IPS-18c (cell line): Measurements from ENCODE around the gene DPH7.
"Not testable (repeated sequence)": the region's sequence is repeated elsewhere in the genome, so short reads cannot be mapped to it uniquely, and the experiment has no call there.

Experiments
- H3K4me3 ChIP-seq: 2 replicates; pipeline ENCODE4 v1.7.0; 2013; ENCODE audit warnings: low read depth, mild to moderate bottlenecking, low read length, moderate library complexity; ENCODE audit not compliant: insufficient read depth
- H3K9me3 ChIP-seq: one replicate; pipeline ENCODE4 v1.6.1; 2013; ENCODE audit warnings: mild to moderate bottlenecking, low read length, moderate library complexity; ENCODE audit not compliant: control insufficient read depth, insufficient read depth

Gene DPH7

GRCh38 chr9:137540536-137540935, 38.2 kb downstream of the DPH7 start:
- H3K9me3 ChIP-seq: no peaks in the 10 kb centered on the region
- H3K4me3 ChIP-seq: no peak overlapping the region

DNA sequence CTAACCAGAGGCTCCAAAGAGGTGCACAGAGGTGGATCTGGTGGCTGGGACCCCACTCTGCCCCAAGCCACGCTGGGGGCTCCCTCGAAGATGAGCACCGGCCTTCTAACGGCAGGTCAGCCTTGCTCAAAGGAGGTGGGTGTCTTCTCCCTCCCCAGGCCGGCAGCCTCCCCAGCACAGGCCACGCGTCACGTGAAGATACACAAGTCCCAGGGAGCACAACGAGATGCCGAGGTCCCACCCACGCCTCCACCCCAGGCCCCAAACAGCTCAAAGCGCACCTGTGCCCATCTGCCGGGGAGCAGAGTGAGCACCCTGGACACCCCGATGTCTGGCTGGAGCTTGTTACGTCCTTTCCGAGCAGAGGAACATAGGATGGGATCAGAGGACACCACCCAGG, 40.7 kb downstream of the DPH7 start:
- no peaks in the 10 kb centered on the region for H3K9me3 ChIP-seq
- no peak overlapping the region for H3K4me3 ChIP-seq

DNA sequence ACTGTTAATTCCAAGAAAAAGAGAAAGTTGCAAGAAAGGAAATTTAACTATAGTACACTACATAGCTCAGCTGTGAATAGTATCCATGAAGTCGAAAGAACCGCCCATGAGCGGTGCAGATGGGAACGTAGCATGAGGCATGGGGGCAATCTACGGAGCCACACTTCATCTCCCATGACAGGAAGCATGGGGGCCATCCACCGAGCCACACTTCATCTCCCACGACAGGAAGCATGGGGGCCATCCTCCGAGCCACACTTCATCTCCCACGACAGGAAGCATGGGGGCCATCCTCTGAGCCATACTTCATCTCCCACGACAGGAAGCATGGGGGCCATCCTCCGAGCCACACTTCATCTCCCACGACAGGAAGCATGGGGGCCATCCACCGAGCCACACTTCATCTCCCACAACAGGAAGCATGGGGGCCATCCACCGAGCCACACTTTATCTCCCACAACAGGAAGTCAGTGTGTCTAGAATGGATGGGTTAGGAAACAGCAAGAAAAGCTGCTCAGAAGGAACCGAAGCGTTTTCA, 42.1 kb downstream of the DPH7 start:
- not testable (repeated sequence) for H3K9me3 ChIP-seq

DNA sequence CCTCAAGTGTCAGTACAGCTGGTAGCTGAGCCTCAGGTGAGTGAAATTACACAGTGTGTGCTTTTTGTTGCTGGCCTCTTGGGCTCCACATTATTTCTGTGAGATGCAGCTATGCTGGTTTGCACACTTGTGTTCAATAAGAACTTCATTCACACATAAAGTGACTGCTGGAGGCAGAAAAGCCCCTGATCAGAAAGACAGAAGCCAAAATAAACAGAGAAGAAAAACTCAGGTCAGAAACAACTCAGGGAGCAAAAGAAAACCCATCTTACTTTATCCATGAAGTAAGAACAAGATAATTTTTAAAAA, 43.7 kb downstream of the DPH7 start:
- Histone ChIP-seq H3K4me3 (no peak overlapping the region), H3K9me3 (no peaks in the 10 kb centered on the region)

More for the DNA sequence above, 42.1 kb downstream of the DPH7 start:
- not testable (repeated sequence) for H3K4me3 ChIP-seq

GRCh38 chr9:137534256-137535119, 44.2 kb downstream of the DPH7 start:
- Histone ChIP-seq H3K4me3 (no peak overlapping the region), H3K9me3 (no peaks in the 10 kb centered on the region)

- H3K9me3 ChIP-seq, H3K4me3 ChIP-seq: not testable (repeated sequence)
These were observed 45.7 kb downstream of the DPH7 start for GRCh38 chr9:137532891-137533468.

DNA sequence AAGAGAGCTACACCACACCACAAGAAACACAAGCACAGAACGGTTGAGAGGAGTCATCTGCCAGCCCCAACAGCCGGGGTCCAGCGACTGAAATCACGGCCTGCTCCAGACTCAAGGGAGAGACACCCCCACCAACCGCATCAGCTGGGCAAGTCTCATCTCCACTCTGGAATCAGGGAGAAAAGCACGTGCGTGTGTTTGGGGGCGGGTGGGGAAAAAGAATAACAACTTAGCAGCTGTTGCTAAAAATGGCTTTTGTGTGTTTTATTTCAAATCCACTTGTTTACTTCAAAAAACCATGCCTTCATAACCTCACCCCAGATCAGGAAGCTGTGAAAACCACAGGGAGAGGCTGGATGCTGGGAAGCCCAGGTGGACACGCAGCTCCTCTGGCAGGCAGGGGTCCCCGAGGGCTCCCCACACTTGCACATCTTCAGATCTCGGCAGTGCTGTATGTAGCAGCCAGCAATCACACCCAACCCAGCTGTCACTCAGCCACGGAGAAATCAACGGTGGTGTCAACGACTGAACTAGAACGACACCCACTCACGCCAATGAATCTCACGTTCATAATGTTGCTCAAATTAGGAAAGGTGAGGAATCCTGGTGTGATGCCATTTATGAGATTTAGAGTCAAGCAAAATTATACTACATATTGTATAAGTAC, 47.5 kb downstream of the DPH7 start:
- no peaks in the 10 kb centered on the region for H3K9me3 ChIP-seq
- H3K4me3 ChIP-seq: no peak overlapping the region

DNA sequence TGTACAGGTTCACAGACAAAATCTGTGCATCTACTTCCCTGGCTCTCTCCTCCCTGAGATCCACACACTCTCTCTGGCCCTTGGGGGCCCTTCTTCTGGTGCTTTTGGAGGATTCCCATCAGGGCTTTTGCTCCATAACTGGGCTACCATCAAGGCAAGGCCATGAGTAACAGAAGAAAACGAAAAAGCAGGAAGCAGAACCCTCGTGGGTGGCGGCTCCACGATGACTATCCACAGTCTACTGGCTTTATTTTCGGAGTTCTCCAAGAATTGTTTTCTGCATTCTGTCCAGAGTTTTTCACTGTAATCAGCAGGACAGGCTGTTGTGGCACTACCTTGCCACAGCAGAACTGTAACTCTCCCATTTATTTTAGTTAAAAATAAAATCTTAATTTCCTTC, 48.4 kb downstream of the DPH7 start:
- H3K9me3 ChIP-seq: no peaks in the 10 kb centered on the region
- no peak overlapping the region for H3K4me3 ChIP-seq

GRCh38 chr9:137524981-137525317, 53.8 kb downstream of the DPH7 start:
- Histone ChIP-seq H3K4me3 (no peak overlapping the region), H3K9me3 (no peaks in the 10 kb centered on the region)

DNA sequence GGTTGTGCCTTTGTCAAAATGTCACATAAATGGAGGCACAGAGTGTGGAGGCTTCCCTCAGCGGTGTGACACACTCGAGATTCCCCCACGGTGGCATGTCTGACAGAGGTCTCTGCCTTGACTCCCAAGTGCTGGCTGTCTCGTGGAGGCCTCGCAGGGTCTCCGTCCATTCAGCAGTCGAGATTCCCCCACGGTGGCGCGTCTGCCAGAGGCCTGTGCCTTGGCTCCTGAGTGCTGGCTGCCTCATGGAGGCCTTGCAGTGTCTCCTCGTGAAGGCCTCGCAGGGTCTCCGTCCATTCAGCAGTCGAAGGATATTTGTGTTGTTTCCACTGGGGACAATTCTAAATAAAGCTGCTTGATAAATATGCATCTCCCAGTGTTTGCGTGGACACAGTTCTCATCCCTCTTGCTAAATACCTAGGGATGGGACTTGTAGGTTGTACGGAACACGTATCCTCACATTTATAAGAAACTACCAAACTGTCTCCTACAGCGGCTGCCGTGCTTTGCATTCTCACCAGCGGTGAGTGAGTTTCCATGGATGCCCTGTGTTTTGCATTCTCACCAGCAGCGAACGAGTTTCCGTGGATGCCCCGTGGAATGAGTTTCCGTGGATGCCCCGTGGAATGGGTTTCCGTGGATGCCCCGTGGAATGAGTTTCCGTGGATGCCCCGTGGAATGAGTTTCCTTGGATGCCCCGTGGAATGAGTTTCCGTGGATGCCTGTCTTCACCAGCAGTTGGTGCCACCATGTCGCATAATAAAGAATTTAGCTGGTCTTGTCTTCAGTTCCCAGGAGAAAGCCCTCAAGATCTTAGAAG, 54.4 kb downstream of the DPH7 start:
- Histone ChIP-seq H3K9me3 (no peaks in the 10 kb centered on the region), H3K4me3 (no peak overlapping the region)

DNA sequence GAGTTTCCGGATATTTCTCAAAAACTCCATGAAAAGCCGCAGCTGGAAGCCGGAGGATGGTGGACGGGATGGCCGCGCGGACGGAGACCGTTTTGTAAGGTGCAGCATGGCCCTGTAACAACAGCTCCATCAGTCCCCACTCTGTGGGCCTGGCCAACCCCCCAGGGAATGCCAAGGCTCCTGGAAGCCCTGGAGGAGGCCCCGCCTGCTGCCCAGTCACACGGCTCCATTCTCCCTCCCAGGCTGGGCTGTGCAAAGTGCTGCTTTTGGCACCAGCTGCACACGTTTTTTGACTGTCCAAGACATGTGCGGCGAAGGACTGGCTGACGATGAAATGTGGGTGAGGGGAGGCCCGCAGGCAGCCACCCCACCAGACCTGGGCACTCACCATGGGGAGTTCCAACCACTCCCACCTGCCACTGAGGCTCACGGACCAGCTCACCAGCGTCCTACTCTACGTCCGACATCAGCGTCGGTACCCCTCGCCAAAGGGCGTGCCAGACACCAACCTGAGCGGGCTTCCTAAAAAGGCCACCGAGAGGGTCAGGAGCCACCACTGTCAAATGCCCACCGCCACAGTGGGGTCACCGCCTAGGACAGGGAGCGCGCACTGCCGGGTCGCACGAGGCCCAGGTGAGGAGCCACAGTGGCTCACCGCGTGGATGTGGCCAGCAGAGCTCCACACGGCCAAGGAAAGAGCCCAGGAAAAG, 55.8 kb downstream of the DPH7 start:
- no peaks in the 10 kb centered on the region for H3K9me3 ChIP-seq
- H3K4me3 ChIP-seq: no peak overlapping the region

DNA sequence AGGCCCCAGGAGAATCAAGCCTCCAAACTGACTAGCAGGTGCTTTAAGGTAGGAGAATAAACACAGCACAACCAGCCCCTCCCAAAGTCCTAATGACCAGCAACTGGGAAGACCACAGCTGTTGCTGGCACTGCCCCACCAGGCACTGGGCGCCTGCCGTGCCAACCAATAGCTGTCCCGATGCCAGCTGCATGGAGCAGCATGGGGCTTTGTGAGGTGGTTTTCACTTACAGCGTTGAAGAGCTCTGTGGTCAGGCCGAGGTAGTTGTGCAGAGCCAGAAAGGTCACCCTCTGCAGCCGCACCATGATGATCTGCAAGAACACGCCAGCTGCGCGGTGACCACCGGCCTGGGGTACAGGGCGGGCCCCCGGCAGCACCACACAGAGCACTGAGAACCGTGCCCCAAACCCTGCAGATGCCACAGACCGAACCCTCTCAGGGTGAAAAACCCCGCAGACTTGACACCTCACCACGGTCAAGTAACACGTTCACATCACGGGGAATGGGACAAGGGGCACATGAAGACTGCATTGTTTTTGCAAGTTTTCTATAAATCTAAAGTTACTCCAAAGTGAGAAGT, 57.2 kb downstream of the DPH7 start:
- Histone ChIP-seq H3K9me3 (no peaks in the 10 kb centered on the region), H3K4me3 (no peak overlapping the region)

DNA sequence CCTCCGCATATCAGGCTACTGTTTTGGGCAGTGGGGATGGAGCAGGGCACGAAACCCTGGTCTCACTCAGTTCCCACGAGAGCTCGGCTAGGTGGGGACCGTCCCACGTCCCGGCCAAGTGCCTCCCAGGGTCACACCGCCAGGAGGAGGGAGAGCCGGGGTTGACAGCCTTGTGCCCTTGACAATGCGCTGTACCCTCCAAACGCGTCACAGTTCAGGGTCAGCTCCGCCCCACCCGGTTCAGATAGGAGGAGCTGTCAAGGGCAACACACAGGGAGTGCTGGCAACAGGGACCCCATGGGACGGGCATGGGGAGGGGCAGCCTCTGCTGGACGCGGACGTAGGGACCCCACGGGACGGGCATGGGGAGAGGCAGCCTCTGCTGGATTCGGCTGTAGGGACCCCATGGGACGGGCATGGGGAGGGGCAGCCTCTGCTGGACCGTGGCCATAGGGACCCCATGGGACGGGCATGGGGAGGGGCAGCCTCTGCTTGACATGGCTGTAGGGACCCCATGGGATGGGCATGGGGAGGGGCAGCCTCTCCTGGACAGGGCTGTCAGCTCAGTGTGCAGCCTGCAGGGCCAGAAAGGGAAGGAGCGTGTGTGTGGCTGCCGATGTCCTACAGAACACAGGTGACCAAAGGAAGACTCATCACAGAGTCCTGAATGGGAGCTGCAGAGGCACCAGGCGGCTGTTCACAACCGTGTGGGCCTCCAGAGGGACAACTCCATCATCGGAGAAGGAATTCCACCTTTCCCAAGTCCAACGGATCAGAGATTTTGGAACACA, 57.9 kb downstream of the DPH7 start:
- H3K9me3 ChIP-seq: no peaks in the 10 kb centered on the region
- no peak overlapping the region for H3K4me3 ChIP-seq

- Histone ChIP-seq H3K9me3 (no peaks in the 10 kb centered on the region), H3K4me3 (no peak overlapping the region)
These were observed 59.2 kb downstream of the DPH7 start for GRCh38 chr9:137519553-137519952.

- H3K9me3 ChIP-seq, H3K4me3 ChIP-seq: not testable (repeated sequence)
These were observed 59.9 kb downstream of the DPH7 start for GRCh38 chr9:137518661-137519459.
